NCI-H1694 (cell line): Measurements from ENCODE around the gene RFC1.
"Not testable (repeated sequence)": the region's sequence is repeated elsewhere in the genome, so short reads cannot be mapped to it uniquely, and the experiment has no call there.

Experiments
- DNase-seq: peaks from one replicate; lab custom pipeline; 2025; lab: John Stamatoyannopoulos, UW

The RFC1 gene

DNA sequence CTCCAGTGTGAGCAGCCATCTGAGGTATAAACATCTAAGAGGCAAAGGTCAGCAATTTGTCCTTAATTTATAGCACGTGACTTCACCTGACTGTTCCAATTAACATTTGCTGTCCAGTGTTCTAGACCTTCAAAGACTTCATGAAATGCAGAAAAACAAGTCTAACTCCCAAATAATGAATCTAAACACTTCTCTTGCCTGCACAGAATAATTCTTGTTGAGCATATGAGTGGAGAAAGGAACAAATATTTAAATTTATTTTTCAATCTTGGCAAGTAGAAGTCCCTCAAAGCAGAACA, 12.0 kb downstream of the RFC1 start:
- DNase-seq = no peak

- DNase-seq = no peak
Measured at GRCh38 chr4:39353478-39354253, 12.5 kb downstream of the RFC1 start.

DNA sequence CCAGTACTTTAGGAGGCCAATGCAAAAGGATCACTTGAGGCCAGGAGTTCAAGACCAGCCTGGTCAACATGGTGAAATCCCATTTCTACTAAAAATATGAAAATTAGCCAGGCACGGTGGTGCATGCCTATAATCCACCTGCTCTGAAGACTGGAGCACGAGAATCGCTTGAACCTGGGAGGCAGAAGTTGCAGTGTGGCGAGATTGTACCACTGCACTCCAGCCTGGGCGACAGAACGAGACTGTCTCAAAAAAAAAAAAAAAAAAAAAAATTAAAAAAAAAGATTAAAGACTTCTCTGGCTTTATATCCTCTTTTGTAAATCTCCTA, 13.0 kb downstream of the RFC1 start:
- not testable (repeated sequence) for DNase-seq

GRCh38 chr4:39349326-39349725, 16.8 kb downstream of the RFC1 start:
- no peak for DNase-seq

GRCh38 chr4:39348371-39349315, 17.5 kb downstream of the RFC1 start:
- DNase-seq = no peak

DNA sequence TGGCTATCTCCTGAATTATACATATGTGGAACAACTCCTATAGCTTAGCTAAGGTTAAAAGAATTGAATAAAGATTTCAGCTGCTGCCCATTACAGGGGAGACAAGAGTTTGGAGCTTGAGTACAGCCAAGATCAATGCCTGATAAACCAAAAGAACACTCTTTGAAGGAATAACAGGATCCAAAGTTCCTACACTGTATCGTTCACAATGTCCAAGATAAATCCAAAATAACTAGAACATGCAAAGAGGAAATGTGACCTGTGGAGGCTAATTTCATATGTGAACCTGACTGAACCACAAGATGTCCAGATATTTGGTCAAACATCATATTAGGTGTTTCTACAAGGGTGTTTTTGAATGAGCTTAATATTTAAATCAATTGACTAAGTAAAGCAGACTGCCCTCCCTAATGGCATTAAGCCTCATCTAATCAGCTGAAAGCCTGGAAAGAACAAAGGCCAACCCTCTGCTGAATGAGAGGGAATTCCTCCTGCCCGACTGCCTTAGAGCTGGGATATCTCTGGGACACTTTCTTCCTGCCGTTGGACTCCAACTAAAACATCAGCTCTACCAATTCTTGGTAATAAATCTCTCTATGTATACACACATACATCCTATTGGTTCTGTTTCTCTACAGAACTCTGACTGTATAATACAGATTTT, 19.2 kb downstream of the RFC1 start:
- DNase-seq = no peak

DNA sequence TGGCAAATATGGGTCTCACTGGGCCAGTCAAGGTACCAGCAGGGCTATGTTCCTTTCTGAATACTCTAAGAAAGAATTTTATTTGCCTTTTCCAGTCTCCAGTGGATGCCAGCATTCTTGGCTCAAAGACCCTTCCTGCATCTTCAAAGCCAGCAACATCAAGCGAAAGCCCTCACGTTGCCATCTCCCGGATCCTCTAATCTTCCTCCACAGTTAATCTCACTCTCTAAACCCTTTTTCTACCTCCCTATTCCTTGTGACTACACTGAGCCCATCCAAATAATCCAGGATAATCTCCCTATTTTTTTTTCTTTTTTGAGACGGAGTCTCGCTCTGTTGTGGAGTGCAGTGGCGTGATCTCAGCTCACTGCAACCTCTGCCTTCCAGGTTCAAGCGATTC, 23.4 kb downstream of the RFC1 start:
- no peak for DNase-seq

GRCh38 chr4:39341075-39341725, 25.0 kb downstream of the RFC1 start:
- DNase-seq = no peak

DNA sequence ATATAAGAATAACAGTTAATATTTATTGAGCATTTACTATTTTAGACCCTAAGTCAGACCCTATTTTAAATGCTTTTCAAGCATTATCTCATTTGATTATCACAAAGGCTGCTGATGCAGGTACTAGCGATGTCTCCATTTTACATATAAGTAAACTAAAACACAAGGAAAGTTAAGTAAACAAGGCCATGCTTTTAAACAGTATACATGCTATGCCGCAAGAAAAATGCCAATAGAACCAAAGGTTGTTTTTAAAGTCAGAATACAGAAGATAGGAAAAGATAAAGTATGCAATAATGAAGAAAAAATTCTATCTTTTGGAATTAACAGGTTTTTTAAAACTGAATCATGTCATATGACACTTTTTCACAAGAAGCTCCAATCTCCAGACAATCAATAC, 26.2 kb downstream of the RFC1 start:
- no peak for DNase-seq

DNA sequence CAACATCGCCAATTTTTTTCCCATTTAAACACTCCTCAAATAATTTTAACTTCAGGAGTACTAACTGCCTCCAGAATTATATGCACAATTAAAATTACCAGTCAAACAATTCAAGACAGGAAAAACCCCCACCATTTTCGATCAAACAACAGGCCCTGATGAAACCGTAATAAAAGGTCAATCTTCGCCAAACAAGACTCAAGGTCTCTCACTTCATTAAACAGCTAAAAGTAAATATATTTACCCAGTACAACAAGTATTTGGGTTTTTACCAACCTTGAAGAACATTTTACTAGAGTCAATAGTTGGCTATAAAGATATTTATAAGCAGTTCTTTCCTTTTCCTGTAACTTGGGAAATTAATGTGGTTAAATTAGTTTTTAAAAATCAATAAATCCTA, 28.3 kb downstream of the RFC1 start:
- no peak for DNase-seq

DNA sequence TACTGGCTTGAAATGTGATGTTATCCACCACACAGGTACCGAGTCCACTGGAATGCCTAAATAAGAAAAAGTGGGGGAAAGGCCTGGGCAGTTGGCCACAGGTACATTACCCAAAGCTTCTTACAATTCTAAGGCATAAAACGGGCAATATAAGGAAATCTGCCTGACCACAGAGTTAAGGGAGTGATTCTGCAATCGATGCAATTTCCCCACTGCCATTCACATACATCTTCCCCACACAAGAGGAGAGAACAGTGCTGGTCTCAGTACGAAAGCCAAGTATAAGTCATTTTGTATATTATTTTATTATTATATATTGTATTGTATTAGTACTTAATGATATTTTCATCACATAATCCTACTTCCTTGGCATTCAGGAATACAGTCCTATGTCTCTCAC, 30.6 kb downstream of the RFC1 start:
- no peak for DNase-seq

DNA sequence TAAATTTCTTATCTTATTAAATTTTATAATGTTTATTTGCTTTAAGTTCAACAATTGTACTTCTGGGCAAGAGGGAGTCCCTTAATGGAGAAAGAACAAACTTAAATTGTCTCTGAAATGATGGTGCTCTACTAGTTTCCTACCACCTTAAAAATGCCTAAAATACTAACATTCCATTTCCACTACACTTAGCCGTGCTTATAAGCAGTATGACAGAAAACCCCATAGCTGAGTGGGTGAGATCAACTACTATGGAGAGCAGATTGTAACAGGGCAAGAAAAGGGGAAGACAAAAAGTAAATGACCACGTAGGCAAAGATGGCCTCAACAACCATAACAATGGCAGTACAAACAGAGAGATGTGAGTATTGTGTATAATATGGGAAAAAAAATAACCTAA, 35.0 kb downstream of the RFC1 start:
- no peak for DNase-seq

GRCh38 chr4:39330353-39330752, 35.8 kb downstream of the RFC1 start:
- no peak for DNase-seq

GRCh38 chr4:39326468-39326977, 39.6 kb downstream of the RFC1 start:
- no peak for DNase-seq

GRCh38 chr4:39324897-39325613, 41.1 kb downstream of the RFC1 start:
- no peak for DNase-seq

DNA sequence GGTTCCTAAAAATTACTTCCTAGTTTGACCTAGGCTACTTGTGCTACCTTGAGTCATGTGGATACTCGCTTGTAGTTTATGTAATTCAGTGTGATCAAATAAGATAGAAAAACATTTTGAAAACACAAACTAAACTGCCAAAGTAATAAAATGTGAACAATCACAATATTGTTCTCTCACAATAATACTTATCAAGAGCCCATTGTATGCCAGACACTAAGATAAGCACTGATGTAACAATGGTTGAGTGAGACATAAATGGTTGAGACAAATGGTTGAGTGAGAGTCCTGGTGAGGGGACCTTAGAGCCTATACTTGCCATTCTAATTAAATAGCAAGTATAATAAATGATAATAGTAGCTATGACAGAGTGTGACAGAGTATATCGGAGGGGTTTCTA, 41.7 kb downstream of the RFC1 start:
- DNase-seq = no peak

GRCh38 chr4:39323821-39324220, 42.3 kb downstream of the RFC1 start:
- no peak for DNase-seq

DNA sequence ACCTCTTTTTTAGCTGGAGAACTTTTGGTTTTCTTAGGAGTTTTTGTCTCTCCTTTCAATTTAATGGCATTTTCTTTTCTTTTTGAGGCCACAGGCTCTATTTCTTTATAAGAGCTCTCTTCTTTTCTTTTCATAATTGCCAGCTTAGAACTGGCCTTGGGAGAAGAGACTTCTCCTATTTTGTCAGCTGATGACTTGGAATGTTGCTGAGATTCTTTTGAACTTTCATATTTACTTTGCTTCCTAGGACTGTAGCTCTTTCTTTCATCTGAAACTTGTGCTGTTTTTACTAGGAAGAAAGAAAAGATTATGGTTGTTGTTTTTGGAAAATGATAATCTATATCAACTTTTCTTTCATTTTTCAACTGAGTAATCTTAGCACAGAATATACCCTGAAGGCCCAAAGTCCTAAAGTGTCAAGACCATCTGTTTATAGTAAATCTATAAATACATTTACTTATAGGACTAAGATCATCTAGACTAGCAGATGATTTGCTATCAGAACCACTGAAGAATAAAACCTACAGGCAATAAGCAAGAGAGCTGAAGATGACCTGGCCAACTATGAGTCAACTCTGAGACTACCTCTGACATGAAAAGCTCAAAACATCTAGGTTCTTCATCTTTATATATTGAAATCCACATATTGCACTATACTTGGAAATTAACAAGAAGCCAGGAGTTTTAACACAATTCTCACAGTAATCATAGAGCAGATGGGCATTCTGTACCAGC, 45.6 kb downstream of the RFC1 start:
- no peak for DNase-seq

GRCh38 chr4:39319676-39320075, 46.5 kb downstream of the RFC1 start:
- no peak for DNase-seq

- no peak for DNase-seq
Measured at GRCh38 chr4:39312816-39313215, 53.3 kb downstream of the RFC1 start.

DNA sequence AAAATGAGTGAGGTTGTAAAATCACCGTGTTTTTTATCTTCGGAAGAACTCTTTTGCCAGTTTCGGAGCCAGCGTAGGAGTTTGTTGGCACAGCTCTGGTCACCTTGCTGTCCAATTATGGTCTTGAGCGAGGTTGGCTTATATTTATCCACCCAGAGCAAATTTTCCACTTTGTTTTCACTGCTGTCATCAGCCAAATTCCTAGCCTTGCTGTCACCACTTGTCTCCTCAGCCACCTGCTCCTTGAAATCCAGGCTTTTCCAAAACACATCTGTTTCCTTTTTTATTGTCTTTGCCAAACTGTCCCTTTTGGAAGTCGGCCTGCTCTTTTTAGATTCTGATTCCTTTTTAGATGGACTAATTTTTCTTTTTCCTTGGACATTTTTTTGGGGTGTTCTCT, 57.6 kb downstream of the RFC1 start:
- peak; percentile 32 for DNase-seq
